ENCODE measurements around the gene EMP3. TPM values are rescaled to one million over a fixed set of nuclear protein-coding genes. Genes with fewer than 3 reads are reported as not detected.

Gene EMP3
- polyA plus RNA-seq, 3 donors: 802 to 1,036 (median 996) TPM

DNA sequence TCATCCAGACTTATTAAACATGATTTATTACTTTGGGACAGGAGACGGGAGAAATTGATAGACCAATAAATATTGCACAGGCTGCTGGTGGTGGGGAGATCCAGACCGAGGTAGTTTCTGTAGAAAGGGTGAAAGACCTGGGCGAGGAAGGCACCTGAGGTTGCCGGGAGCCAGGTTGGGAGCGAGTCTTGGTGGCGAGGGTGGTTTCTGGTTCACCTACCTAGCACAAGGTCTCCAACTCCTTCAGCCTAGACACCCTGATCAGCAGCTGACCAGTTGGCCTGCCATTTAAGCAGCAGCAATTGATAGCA, 7.0 kb downstream of the EMP3 start:
- peaks cover 32 to 42% of the 10 kb centered on the region in 2 donors for H3K36me3 ChIP-seq (replicated peaks in 1 of 2; ENCODE audit: control insufficient read depth in 1 of 2, insufficient read depth in 2 of 2, low read length in 2 of 2)
- peaks cover 38 to 48% of the 10 kb centered on the region in 2 donors for H3K36me3 Mint-ChIP-seq
- peak overlapping the region; percentile 87 to 94 for H3K4me3 Mint-ChIP-seq
- H3K9me3 ChIP-seq (replicated peaks in 1 of 2; ENCODE audit: control insufficient read depth in 1 of 2, insufficient read depth in 1 of 2, low read length in 2 of 2): no peaks in the 10 kb centered on the region
- peaks cover 0 to 5% (median 0%) of the 10 kb centered on the region in 7 donors for H3K9me3 Mint-ChIP-seq
- H3K4me1 ChIP-seq (ENCODE audit: control insufficient read depth in 1 of 2, insufficient read depth in 2 of 2, low read length in 2 of 2): peaks cover 68 to 70% of the 10 kb centered on the region in 2 donors
- peak overlapping the region; percentile 61 to 91 for H3K27ac ChIP-seq (ENCODE audit: low read depth in 1 of 2, low read length in 2 of 2)
- peaks cover 53% of the 10 kb centered on the region for H4K20me1 ChIP-seq (ENCODE audit: insufficient read depth, low read length)
- H3K4me3 ChIP-seq (replicated peaks in 1 of 3; ENCODE audit: low read depth in 2 of 3, low read length in 3 of 3): peak overlapping the region in 1 of 3 experiments; percentile 83
- no peak overlapping the region for H3K9ac ChIP-seq (ENCODE audit: insufficient read depth, low read length, poor library complexity, severe bottlenecking)
- H3K27me3 Mint-ChIP-seq (ENCODE audit: low read depth in 3 of 3): peaks cover 0 to 3% (median 0%) of the 10 kb centered on the region in 3 donors
- DNase-seq: no peak
- peak overlapping the region; percentile 94 for H3K4me2 ChIP-seq (replicated peaks; ENCODE audit: extremely low read depth, low read length, poor library complexity, severe bottlenecking)
- H3K27me3 ChIP-seq (ENCODE audit: control insufficient read depth in 2 of 2, insufficient read depth in 2 of 2, low read length in 2 of 2): no peaks in the 10 kb centered on the region
- H3K4me1 Mint-ChIP-seq: peaks cover 66% of the 10 kb centered on the region
- intact Hi-C loops (cut with micrococcal nuclease): loop anchor here in 1 of 2 donors (5.0 kb wide), 1 partner anchor 65 kb away; no protein-coding TSS in a partner anchor
- TF ChIP-seq, protein P1, sequence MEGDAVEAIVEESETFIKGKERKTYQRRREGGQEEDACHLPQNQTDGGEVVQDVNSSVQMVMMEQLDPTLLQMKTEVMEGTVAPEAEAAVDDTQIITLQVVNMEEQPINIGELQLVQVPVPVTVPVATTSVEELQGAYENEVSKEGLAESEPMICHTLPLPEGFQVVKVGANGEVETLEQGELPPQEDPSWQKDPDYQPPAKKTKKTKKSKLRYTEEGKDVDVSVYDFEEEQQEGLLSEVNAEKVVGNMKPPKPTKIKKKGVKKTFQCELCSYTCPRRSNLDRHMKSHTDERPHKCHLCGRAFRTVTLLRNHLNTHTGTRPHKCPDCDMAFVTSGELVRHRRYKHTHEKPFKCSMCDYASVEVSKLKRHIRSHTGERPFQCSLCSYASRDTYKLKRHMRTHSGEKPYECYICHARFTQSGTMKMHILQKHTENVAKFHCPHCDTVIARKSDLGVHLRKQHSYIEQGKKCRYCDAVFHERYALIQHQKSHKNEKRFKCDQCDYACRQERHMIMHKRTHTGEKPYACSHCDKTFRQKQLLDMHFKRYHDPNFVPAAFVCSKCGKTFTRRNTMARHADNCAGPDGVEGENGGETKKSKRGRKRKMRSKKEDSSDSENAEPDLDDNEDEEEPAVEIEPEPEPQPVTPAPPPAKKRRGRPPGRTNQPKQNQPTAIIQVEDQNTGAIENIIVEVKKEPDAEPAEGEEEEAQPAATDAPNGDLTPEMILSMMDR (IDR thresholded peaks at IDR 0.05): no peak
- 0% methylated on average over 1 of the region's 6 CpGs for WGBS (ENCODE audit: insufficient coverage)
- H2AFZ ChIP-seq (ENCODE audit: insufficient read depth, low read depth, low read length, poor library complexity, severe bottlenecking): no peak overlapping the region
- H3K79me2 ChIP-seq (ENCODE audit: insufficient read depth, low read length): peaks cover 35% of the 10 kb centered on the region
- peak overlapping the region; percentile 92 to 99 (median 96) for H3K27ac Mint-ChIP-seq

DNA sequence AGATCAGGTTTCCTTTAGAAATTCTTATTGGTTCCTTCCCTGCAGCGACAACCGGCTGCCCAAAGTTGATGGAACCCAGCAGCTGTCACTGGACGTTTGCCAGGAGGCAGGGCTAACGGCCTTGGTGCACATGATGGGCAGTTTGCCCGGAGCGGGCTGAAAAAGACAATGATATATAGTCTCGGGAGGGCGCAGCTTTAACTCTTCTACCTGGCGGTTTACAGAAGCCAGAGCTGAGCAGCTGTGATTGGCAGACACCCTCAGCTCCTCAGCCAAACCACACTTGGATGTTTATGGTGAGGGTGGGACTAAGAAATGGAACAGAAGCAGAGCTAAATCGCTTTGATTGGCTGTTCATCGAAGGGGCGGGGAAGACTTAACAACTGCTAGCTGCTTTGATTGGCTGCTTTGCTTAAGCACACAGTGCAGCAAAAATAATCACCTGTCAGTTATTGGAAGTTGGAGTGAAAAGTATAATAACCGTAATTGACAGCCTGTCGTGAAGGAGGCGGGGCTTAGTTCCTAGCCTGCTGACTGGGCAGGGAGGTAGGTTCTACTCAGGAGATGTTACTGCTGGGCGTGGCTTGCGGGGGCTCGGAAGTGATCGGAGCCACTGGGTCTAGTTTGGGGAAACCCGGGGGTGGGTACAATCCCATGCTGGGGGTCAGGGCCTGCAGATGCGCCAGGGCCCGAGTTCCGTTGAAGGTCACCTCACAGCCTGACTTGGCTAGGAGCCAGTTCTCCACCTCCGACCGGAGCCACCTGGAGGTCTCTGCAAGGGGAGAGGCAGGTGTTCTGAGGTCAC, 7.5 kb downstream of the EMP3 start:
- Histone ChIP-seq H3K79me2 (ENCODE audit: insufficient read depth, low read length) (peaks cover 29% of the 10 kb centered on the region), H3K4me2 (replicated peaks; ENCODE audit: extremely low read depth, low read length, poor library complexity, severe bottlenecking) (peak overlapping the region; percentile 94), H3K27ac (ENCODE audit: low read depth in 1 of 2, low read length in 2 of 2) (peak overlapping the region; percentile 82 to 91), H3K9ac (ENCODE audit: insufficient read depth, low read length, poor library complexity, severe bottlenecking) (peak overlapping the region; percentile 64), H3K4me3 (replicated peaks in 1 of 3; ENCODE audit: low read depth in 2 of 3, low read length in 3 of 3) (peak overlapping the region; percentile 50 to 83 (median 66)), H4K20me1 (ENCODE audit: insufficient read depth, low read length) (peaks cover 48% of the 10 kb centered on the region), H3K4me1 (ENCODE audit: control insufficient read depth in 1 of 2, insufficient read depth in 2 of 2, low read length in 2 of 2) (peaks cover 62 to 65% of the 10 kb centered on the region in 2 donors), H3K27me3 (ENCODE audit: control insufficient read depth in 2 of 2, insufficient read depth in 2 of 2, low read length in 2 of 2) (no peaks in the 10 kb centered on the region), H3K36me3 (replicated peaks in 1 of 2; ENCODE audit: control insufficient read depth in 1 of 2, insufficient read depth in 2 of 2, low read length in 2 of 2) (peaks cover 27 to 36% of the 10 kb centered on the region in 2 donors), H3K9me3 (replicated peaks in 1 of 2; ENCODE audit: control insufficient read depth in 1 of 2, insufficient read depth in 1 of 2, low read length in 2 of 2) (no peaks in the 10 kb centered on the region), H2AFZ (ENCODE audit: insufficient read depth, low read depth, low read length, poor library complexity, severe bottlenecking) (peak overlapping the region; percentile 36)
- H3K4me1 Mint-ChIP-seq: peaks cover 61% of the 10 kb centered on the region
- TF ChIP-seq, protein P1 (IDR thresholded peaks at IDR 0.05): no peak
- WGBS (ENCODE audit: insufficient coverage): under 1% methylated on average over 24 of the region's 25 CpGs
- H3K27ac Mint-ChIP-seq: peak overlapping the region; percentile 92 to 99 (median 96)
- H3K27me3 Mint-ChIP-seq (ENCODE audit: low read depth in 3 of 3): peaks cover 0 to 3% (median 0%) of the 10 kb centered on the region in 3 donors
- peaks cover 0 to 5% (median 0%) of the 10 kb centered on the region in 7 donors for H3K9me3 Mint-ChIP-seq
- intact Hi-C loops (cut with micrococcal nuclease): loop anchor here (1.0 to 5.0 kb wide), 2 partner anchors 13 to 66 kb away; no protein-coding TSS in a partner anchor
- H3K4me3 Mint-ChIP-seq: peak overlapping the region; percentile 87 to 94
- DNase-seq: peak; percentile 92 to 97 (median 94)
- H3K36me3 Mint-ChIP-seq: peaks cover 34 to 42% of the 10 kb centered on the region in 2 donors
